Smooth muscle cell (in vitro differentiated cells): Measurements from ENCODE around the gene TVP23C. TPM values are rescaled to one million over a fixed set of nuclear protein-coding genes. Genes with fewer than 3 reads are reported as not detected.
A peak's percentile ranks its signal among the peaks of the same experiment; 100 is the strongest.

Experiments used
- DNase-seq: peaks from one replicate; lab custom pipeline; 2025; ENCODE audit not compliant: unreplicated experiment; lab: John Stamatoyannopoulos, UW
- H2AFZ ChIP-seq: fragments of 200-600 bp; sonication (generic); 2 replicates; pipeline ENCODE4 v1.6.0; 2016; ENCODE audit warnings: antibody characterized with exemption, low read depth, mild to moderate bottlenecking
- H3F3A ChIP-seq: fragments of 200-600 bp; sonication (generic); 2 replicates; pipeline ENCODE4 v1.6.0; 2017; ENCODE audit warnings: antibody characterized with exemption, low read depth
- H3K27ac ChIP-seq: fragments of 200-600 bp; sonication (generic); 2 replicates; pipeline ENCODE4 v1.5.1; 2016; ENCODE audit warnings: low read depth, mild to moderate bottlenecking
- H3K27me3 ChIP-seq: fragments of 200-600 bp; sonication (generic); 2 replicates; pipeline ENCODE4 v1.6.1; 2016; ENCODE audit warnings: low read depth, mild to moderate bottlenecking
- H3K36me3 ChIP-seq: fragments of 200-600 bp; sonication (generic); 2 replicates; pipeline ENCODE4 v1.5.1; 2016; ENCODE audit warnings: low read depth
- H3K4me1 ChIP-seq: fragments of 200-600 bp; sonication (generic); 2 replicates; pipeline ENCODE4 v1.5.1; 2016; ENCODE audit warnings: low read depth
- H3K4me2 ChIP-seq: fragments of 200-600 bp; sonication (generic); 2 replicates; pipeline ENCODE4 v1.6.0; 2016; ENCODE audit warnings: mild to moderate bottlenecking
- H3K4me3 ChIP-seq: fragments of 200-600 bp; sonication (generic); 2 replicates; pipeline ENCODE4 v1.5.1; 2016; ENCODE audit warnings: mild to moderate bottlenecking
- H3K79me2 ChIP-seq: fragments of 200-600 bp; sonication (generic); 2 replicates; pipeline ENCODE4 v1.6.0; 2016; ENCODE audit warnings: low read depth, mild to moderate bottlenecking
- H3K9ac ChIP-seq: fragments of 200-600 bp; sonication (generic); 2 replicates; pipeline ENCODE4 v1.6.0; 2016; ENCODE audit warnings: low read depth
- H3K9me3 ChIP-seq: fragments of 200-600 bp; sonication (generic); replicated peaks from 2 replicates; pipeline ENCODE4 v1.5.1; 2016; ENCODE audit warnings: low read depth
- H4K20me1 ChIP-seq: fragments of 200-600 bp; sonication (generic); 2 replicates; pipeline ENCODE4 v1.6.0; 2016; ENCODE audit warnings: low read depth
- CTCF ChIP-seq: fragments of 200-600 bp; sonication (generic); IDR thresholded peaks from 2 replicates; pipeline ENCODE4 v1.5.1; 2017; ENCODE audit warnings: borderline replicate concordance, mild to moderate bottlenecking, antibody characterized with exemption; ENCODE audit not compliant: insufficient read depth, poor library complexity, severe bottlenecking
- whole genome bisulfite sequencing: methylation state at CpG from one replicate; pipeline ENCODE4 v1.1.7; 2016; ENCODE audit warnings: low lambda C conversion rate; 5-methylcytosine and 5-hydroxymethylcytosine counted together
- polyA plus RNA-seq: library from polyadenylated mRNA; unstranded; fragments of >200 nt; fragmentation: Nextera tagmentation; extraction: Ambion mirVana; gene quantifications from 2 replicates; pipeline ENCODE4 v1.2.1, GENCODE V29; 2016
- total RNA-seq: library from RNA; depleted of rRNA; stranded (reverse); fragments of >200 nt; gene quantifications from 2 replicates; pipeline ENCODE4 v1.2.3, GENCODE V29; 2014

The TVP23C gene
- total and polyA plus RNA-seq, 2 experiments from 2014 or later: 10.0 to 52.5 TPM

GRCh38 chr17:15516150-15516549, 47.1 kb downstream of the TVP23C start:
- Histone ChIP-seq H3K9me3 (no peaks in the 10 kb centered on the region), H4K20me1 (peaks cover 4% of the 10 kb centered on the region), H3K4me1 (peaks cover 19% of the 10 kb centered on the region), H3K4me3 (no peak overlapping the region), H3K4me2 (no peak overlapping the region), H2AFZ (no peak overlapping the region), H3K9ac (no peak overlapping the region), H3K27me3 (no peaks in the 10 kb centered on the region), H3K27ac (no peak overlapping the region), H3K36me3 (peaks cover 6% of the 10 kb centered on the region), H3F3A (peaks cover 30% of the 10 kb centered on the region), H3K79me2 (no peaks in the 10 kb centered on the region)
- no peak for TF ChIP-seq CTCF
- no peak for DNase-seq
- 78% methylated on average over 8 of the region's 8 CpGs for WGBS

- no peak overlapping the region for H2AFZ ChIP-seq
- H4K20me1 ChIP-seq: peaks cover 10% of the 10 kb centered on the region
- H3K4me2 ChIP-seq: peak overlapping the region; percentile 81
- no peak for TF ChIP-seq CTCF
- no peaks in the 10 kb centered on the region for H3K79me2 ChIP-seq
- peak overlapping the region; percentile 91 for H3K27ac ChIP-seq
- peaks cover 6% of the 10 kb centered on the region for H3K36me3 ChIP-seq
- peaks cover 19% of the 10 kb centered on the region for H3K4me1 ChIP-seq
- no peak for DNase-seq
- no peak overlapping the region for H3K4me3 ChIP-seq
- H3K9me3 ChIP-seq: no peaks in the 10 kb centered on the region
- WGBS: 89% methylated on average over 2 of the region's 2 CpGs
- peak overlapping the region; percentile 23 for H3K9ac ChIP-seq
- H3F3A ChIP-seq: peaks cover 30% of the 10 kb centered on the region
- no peaks in the 10 kb centered on the region for H3K27me3 ChIP-seq
Observed at GRCh38 chr17:15514469-15514868, 48.8 kb downstream of the TVP23C start.

- WGBS: 28% methylated on average over 9 of the region's 9 CpGs
- H3K4me2 ChIP-seq: peak overlapping the region; percentile 81
Observed at GRCh38 chr17:15513856-15514459, 49.3 kb downstream of the TVP23C start.

More at GRCh38 chr17:15513856-15514459, 49.3 kb downstream of the TVP23C start:
- H3K9ac ChIP-seq: peak overlapping the region; percentile 52
- H3K79me2 ChIP-seq: no peaks in the 10 kb centered on the region
- H3K4me1 ChIP-seq: peaks cover 19% of the 10 kb centered on the region
- DNase-seq: no peak
- no peaks in the 10 kb centered on the region for H3K9me3 ChIP-seq
- H3K36me3 ChIP-seq: peaks cover 6% of the 10 kb centered on the region
- H3F3A ChIP-seq: peaks cover 30% of the 10 kb centered on the region
- no peak for TF ChIP-seq CTCF
- H4K20me1 ChIP-seq: peaks cover 10% of the 10 kb centered on the region
- no peaks in the 10 kb centered on the region for H3K27me3 ChIP-seq
- H3K27ac ChIP-seq: peak overlapping the region; percentile 91
- no peak overlapping the region for H3K4me3 ChIP-seq
- no peak overlapping the region for H2AFZ ChIP-seq
